HG02678 (cell line): Measurements from ENCODE around the gene PALLD.
"Not testable (repeated sequence)": the region's sequence is repeated elsewhere in the genome, so short reads cannot be mapped to it uniquely, and the experiment has no call there.

Source experiments
- ATAC-seq: cut with Tn5 transposase; IDR thresholded peaks from one replicate; pipeline ENCODE4 v1.9.1; 2021; ENCODE audit warnings: mild to moderate bottlenecking, moderate library complexity; ENCODE audit not compliant: unreplicated experiment

Gene PALLD

GRCh38 chr4:168917138-168917779 is 420.4 kb downstream of the PALLD start:
- no peak for ATAC-seq

- no peak for ATAC-seq
These were observed 423.0 kb downstream of the PALLD start for GRCh38 chr4:168919706-168920324.

GRCh38 chr4:168920441-168921065 is 423.7 kb downstream of the PALLD start:
- no peak for ATAC-seq

- peak; percentile 77 for ATAC-seq
These were observed 426.8 kb downstream of the PALLD start for GRCh38 chr4:168923526-168924194.

- ATAC-seq = no peak
These were observed 427.8 kb downstream of the PALLD start for GRCh38 chr4:168924667-168925066.

GRCh38 chr4:168925789-168926490 is 429.1 kb downstream of the PALLD start:
- ATAC-seq = no peak

GRCh38 chr4:168928346-168928745 is 431.5 kb downstream of the PALLD start:
- no peak for ATAC-seq

GRCh38 chr4:168928875-168929274 is 432.0 kb downstream of the PALLD start:
- ATAC-seq = no peak

GRCh38 chr4:168930413-168931196 is 433.8 kb downstream of the PALLD start:
- no peak for ATAC-seq

GRCh38 chr4:168931215-168931650 is 434.4 kb downstream of the PALLD start:
- no peak for ATAC-seq

GRCh38 chr4:168932138-168932537 is 435.3 kb downstream of the PALLD start:
- no peak for ATAC-seq

GRCh38 chr4:168933423-168933822 is 436.6 kb downstream of the PALLD start:
- no peak for ATAC-seq

- ATAC-seq = not testable (repeated sequence)
These were observed 440.6 kb downstream of the PALLD start for GRCh38 chr4:168937473-168937872.

- no peak for ATAC-seq
These were observed 446.1 kb downstream of the PALLD start for GRCh38 chr4:168942985-168943384.

GRCh38 chr4:168945291-168945690 is 448.4 kb downstream of the PALLD start:
- no peak for ATAC-seq

GRCh38 chr4:168952821-168953246 is 456.0 kb downstream of the PALLD start:
- not testable (repeated sequence) for ATAC-seq

- no peak for ATAC-seq
These were observed 458.8 kb downstream of the PALLD start for GRCh38 chr4:168955674-168956073.

GRCh38 chr4:168960716-168961115 is 463.9 kb downstream of the PALLD start:
- ATAC-seq = no peak

- ATAC-seq = no peak
These were observed 475.7 kb downstream of the PALLD start for GRCh38 chr4:168972596-168972995.
